ENCODE data around the gene SLC6A11.

The SLC6A11 gene

DNA sequence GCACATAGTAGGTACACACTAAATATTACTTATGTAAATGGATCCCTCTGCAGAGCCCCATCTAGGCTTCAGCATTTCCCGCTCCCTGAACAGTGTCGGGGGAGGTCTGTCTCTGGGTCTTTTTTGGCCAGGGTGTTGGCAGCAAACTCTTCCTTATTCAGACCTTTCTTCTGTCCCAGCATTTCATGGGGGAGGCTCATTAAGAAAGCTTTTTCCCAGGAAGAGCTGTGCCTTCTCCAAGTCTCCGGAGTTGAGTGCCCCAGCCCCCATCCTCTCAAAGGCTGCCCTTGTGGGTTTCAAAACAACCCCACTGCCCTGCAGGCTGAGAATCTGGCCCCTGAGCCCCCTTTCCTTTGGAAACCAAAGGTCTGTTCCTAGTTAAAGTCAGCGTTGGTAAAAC is 25.1 kb downstream of the SLC6A11 start:
- DNase-seq (ENCODE audit: low spot score), result no peak

DNA sequence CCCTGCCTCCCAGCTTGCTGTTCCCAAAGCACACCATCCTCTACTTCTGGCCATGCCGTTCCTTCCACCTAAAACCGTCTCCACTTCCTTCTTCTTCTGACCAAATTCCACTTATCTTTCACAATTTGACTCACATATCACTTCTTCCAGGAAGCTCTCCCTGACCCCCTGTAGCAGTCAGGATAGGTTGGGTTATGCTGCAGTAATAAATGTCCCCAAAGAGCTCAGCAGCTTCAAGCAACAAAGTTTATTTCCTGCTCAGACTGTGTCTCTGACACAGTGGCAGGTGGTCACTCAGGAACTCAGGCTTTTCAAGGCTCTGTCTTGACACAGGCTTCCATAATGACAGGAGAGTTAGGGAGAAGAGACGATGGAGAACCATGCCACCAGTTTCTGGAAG is 27.4 kb downstream of the SLC6A11 start:
- no peak for DNase-seq (ENCODE audit: low spot score)

DNA sequence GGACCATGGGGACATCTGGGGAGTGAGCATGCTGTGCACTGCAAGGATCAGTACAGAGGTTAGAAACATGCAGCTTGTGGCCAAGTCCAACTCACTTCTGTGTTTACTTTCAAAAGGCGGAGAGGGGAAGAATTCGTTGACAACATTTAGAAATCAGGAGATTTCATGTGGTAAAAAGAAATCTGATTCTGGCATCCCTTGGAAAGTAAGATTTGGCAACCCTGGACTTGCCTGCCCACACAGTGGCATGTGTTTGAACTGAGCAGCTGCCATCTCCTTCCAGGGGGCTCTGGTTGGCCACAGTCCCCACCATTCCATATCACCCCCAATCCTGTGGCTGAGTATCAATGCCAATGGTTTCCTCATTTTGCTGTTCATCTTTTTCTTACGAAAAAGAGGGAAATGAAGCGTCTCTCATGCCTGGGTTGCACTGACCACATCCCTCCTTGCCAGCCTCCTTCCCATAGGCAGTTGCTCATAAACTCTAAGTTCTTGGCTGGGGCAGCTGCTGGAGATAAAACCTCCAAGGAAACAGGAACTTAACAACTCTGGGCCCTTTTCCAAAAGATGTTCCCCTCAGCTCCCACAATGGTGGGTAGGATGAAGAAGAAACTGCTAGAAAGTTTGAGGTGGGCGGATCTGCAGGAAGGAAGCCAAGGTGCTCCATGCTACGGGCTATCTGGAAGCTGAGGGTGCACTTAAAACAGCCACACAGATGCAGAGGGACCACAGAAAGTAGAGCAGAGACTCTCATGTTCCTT is 29.2 kb downstream of the SLC6A11 start:
- DNase-seq (ENCODE audit: low spot score), result no peak

DNA sequence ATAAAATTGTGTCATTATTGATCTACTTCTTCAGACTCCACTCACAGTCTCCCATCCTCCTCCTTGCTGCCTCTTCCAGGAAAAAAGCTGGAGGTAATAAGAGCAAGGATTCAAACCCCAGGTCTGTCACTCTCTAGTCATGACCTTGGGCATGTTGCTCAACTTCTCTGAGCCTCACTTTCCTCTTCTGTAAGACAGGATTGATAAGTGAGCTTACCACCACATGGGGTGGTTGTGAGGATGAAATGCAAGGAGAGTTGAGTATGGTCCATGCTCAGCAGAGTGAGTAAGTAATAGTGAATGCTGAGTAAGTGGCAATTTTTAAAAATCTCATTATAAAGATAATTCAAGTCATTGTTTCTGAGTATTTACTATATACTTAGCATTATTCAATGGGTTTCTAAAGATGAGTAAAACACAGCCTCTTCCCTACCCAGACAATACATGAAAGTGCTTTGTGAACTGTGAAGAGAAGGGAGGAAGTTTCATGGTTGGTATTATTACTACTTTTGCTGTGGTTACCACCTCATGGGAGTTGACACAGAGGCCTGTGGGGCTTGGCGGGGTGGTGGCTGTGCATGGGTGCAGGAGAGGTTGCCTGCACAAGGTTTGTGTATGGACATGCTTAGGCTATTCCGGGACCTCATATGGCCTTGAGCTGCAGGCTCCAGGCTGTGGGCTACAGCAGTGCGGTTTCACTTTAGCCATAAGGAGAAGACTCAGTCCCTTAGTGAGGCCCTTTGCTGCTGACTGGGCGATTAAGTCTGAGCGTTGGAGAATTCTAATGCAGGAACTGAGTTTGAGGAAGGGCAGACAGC is 30.0 kb downstream of the SLC6A11 start:
- no peak for DNase-seq (ENCODE audit: low spot score)

DNA sequence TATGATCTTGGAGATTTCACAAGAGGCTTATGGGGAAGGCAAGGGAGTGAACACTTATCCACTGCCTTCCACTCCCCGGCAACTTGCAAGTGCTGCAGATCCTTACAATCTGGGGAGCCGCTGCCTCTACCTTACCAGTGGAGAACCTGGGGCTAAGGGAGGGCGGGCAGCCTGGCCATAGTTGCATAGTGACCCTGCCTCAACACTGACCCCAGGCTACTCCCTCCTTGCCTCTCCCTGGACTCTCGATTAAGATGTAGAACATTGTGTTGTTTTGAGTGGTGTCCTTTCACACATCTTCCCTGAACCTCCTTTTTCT is 30.6 kb downstream of the SLC6A11 start:
- no peak for DNase-seq (ENCODE audit: low spot score)

DNA sequence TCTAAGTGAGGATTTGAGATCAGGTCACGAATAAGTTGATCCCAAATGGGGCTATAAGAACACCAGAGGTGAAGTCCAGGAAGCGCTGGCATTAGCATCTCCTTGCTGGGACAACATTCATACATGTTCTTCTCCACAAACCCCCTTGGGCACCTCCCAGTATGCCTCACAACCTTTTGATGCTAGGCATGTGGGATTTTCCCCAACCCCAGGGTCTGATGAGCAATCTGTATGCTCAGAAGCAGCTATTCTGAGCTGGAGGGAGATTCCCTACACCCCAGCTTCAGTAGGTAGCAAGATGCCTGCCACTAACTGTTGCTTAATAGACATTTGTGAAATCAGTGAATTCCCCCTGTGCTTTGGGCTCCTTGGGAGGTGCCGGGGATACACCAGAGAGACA is 32.2 kb downstream of the SLC6A11 start:
- DNase-seq (ENCODE audit: low spot score), result no peak

DNA sequence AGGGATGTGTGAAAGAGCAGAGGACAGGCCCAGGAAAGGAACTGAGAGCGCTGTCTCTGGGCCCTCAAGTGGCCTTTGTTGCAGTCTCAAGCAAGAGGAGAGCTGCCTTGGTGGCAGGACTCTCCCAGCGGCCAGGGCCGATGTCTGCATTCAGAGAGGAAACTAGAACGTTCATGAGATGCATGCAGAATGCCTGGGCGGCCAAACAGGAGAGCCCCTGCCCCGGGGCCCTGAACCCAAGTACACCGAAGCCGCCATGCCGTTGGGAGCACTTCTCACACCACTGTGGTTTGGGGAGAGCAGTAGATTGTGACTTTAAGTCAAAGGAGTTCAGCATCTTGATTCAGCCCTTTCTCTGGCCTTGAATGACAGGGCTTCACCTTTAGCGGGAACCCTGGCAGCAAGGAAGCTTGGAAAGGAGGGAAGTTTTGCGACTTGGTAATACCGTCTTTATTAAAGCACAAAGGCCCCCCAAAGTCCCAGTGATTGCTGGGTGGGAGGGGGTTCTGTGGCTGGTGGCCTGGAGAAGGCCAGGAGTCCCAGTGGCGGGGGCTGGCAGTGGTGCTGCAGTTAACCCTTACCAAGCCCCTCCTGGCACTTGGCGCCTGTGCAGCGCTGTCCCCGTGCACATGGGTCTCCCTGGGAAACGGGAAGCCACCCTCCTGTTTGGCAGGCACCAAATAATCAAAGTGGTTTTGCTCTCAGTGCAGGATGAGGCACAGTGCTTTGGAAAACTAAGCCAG is 36.2 kb downstream of the SLC6A11 start:
- no peak for DNase-seq (ENCODE audit: low spot score)

DNA sequence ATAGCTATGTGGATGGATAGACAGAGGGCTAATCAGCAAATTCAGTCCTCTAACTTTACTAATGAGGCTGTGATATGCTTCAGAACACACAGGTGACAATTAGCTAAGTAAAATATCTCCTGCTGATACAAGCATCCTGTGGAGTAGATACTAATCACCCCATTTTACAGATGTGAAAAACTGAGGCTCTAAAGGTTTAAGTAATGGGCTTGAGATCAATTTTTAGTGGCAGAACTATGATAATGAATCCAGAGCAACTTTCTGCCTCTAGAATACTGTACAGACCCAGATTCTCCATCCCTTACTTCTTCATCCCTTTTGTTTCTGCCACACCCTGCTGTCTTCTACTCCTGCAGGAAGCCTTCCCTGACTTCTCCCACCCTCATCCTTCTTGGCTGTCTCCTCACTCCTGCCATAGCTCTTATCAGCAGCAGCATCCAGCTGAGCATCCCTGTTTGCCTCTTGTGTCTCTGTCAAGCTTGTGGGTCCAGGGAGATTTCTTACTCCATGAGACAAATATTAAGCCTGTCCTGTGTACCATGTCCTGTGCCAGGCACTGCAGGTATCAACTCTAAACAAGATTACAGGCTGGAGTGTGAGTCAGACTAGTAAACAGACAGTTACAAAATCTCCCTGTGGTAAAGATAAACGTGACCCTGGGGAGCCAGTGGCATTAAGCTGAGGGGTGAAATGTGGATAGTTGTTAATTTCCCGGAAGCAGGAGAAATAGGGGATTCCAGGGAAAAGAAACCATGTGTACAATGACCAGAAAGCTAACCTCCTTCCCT is 39.2 kb downstream of the SLC6A11 start:
- no peak for DNase-seq (ENCODE audit: low spot score)

DNA sequence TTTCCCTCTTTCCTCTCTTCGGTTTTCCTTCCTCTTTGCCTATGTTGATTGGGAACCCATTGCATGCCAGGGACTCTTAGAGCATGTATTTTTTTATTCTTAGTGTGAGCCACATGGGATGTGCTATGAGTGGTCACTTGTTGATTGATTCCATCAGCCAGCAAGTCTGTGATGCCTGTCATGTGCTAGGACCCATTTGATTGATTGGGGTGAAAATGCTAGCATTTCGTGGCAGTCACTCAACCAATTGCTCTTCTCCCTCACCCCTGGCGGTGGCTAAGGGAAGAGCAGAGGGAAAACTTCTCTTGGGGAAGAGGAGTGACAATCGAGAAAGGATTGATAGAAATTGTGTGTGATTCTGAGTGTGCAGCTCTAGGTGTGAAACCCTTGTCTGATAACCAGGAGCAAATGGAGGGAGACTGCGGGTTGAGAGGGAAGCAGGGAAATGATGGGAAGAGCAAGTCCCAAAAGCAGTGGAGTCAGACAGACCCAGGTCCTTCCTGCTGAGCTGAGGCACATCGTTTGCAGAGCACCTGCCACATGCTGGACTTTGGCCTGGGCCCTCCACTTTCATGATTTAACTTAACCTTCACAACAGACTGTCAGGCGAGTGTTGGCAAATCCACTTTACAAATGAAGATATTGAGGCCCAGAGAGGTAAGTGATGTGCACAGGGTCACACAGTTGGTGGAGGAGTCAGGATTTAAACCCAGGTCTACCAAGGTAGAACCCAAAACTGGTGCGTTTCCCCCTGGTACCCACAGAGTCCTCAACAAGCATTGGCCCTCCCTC is 40.0 kb downstream of the SLC6A11 start:
- DNase-seq (ENCODE audit: low spot score), result peak; percentile 6

DNA sequence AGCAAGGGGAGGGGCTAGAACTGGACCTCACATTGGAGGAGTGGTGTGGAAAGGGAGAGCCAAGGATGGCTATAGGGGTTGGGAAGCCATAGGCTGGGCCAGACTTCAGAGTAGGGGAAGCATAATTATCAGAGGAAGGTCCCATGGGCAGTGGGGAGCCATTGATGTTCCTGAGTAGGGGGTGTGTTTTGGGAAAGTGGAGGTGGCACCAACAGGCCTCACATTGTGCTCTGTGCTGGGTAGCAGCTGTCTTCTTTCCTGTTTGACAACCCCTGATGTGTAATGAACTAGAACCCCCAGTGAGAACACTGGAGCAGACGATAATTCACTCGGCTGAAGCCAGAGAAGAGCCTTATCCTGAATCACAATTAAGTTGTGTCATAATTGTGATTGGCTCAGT is 41.2 kb downstream of the SLC6A11 start:
- no peak for DNase-seq (ENCODE audit: low spot score)

DNA sequence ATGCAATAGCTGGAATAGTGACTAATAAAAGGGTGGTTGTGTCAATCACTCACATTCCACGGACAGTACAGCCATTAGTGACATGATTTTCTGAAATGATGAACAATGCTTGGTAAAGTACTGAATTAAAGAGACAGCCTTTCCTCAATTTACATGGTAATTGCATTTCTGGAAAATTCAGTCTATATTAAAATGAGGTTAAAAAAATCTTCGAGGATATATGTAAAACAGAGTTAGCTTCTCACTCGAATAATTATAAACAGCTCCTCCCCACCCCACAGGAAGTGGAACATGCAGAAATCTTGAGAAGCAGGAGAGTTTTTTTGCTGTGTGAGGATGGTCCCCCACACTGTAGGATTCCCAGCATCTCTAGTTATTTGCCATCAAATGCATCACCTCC is 42.1 kb downstream of the SLC6A11 start:
- DNase-seq (ENCODE audit: low spot score), result no peak

DNA sequence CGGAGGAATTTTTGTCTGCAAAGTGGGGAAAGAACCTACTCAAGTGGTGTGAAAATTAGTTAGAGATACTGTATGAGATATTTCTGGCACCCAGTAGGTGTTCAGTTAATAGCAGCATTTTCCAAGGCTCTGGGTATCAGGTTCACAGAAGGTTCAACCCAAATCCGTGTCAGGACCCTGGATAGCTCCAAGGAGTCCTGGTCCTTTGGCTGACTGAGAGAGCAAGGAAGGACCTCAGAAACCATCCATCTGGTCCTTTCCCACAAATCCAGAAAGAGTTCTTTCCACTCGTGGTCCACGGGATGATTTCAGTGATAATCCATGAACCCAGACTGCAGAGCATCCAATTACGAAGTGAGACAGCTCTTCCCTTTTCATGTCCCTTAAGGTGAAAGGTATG is 51.4 kb downstream of the SLC6A11 start:
- DNase-seq (ENCODE audit: low spot score), result peak; percentile 15

DNA sequence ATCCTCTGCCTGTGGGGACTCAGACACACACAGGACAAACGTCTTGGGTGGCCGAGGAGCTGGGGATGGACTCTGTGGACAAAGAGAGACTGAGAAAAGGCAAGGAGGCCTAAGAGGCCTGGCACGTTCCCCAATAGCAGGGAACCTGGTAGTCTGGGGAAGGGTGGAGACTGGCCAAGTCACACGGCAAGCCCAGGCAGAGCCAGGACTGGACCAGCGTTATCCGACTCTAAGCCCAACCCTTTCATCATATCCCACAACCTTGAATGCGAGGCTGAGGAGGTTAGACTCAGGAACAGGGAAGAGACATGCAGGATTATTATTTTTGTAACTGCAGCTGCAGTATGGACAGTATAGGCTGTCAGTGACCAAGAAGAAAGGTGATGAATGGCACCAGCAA is 53.4 kb downstream of the SLC6A11 start:
- no peak for DNase-seq (ENCODE audit: low spot score)

DNA sequence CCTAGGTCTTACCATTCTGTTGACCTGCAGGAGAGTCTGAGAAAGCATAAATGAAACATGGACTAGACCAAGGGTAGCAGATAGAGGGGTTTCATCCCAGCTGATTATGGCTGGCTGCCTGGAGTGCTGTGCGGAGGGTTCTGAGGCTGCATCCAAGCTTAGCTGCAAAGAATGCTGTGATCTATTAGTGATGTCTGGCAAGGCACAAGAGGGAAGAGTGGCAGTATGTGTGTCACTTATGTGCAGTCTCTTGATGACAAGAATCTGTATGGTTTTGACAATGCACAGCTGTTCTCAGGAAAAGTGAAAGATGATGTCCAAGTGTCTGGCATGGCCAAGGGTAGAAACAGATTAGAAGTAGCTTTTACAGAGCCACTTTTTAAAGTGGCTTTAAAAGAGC is 54.3 kb downstream of the SLC6A11 start:
- no peak for DNase-seq (ENCODE audit: low spot score)

DNA sequence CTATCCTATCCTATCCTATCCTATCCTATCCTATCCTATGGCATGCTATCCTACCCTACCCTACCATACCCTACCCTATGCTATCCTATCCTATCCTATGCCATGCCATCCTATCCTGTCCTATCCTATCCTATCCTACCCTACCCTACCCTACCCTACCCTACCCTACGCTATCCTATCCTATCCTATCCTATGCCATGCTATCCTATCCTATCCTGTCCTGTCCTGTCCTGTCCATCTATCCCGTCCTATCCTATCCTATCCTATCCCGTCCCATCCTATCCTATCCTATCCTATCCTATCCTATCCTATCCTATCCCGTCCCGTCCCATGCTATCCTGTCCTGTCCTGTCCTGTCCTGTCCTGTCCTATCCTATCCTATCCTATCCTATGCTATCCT is 57.4 kb downstream of the SLC6A11 start:
- no peak for DNase-seq (ENCODE audit: low spot score)

DNA sequence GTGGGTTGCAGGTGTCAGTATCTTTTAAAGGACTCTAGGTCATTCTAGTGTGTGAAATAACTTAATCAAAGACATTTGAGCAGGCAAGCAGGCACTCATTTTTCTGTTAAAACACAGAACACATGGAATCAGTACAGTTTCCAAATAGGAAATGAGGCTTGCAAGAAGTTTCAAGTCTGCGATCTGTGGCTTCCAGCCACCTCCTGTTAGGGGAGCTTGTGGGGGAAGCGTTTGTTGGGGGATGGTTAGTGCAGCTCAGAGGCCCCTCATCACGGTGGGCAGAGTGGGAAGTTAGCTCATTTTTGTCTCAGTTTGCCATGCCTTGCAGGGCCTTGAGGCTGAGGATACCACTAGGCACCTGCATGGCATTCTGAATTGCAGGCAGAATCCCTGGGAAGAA is 59.9 kb downstream of the SLC6A11 start:
- DNase-seq (ENCODE audit: low spot score), result no peak

DNA sequence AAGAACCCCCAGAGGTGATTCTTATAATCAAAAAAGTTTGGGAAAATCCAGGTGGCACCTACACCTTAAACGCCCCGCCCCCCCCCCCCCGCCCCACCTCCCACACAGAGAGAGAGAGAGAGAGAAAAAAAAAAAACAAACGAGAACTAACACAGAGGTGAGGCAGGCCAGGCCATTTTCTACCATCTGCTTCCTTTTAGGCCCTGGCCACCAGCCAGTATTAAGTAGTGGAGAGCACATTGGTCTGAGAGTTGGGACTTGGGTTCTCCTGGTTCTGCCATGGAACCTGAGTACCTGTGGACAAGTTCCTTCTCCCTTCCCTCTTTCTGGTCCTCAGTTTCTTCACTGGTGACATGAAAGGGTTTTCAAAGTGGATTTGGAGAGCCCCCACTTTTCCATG is 60.6 kb downstream of the SLC6A11 start:
- no peak for DNase-seq (ENCODE audit: low spot score)

DNA sequence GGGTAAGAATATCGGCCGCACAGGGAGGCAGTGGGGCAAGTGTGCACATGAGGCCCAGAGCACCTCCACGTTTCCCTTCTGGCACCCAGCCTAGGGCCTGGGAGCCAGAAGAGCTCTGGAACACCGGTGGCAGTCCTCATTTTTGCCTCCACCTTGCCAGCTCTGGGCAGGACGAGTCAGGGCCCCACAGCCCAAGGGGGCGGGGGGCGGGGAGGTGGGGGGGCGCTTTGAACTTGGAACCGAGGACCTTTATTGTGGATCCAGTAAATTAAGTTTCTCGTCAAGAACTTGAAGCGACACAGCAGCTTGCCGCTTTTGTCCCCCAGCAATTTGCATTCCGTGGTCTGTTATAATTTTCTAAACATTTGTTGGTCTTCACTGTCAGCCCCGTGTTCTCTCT is 66.8 kb downstream of the SLC6A11 start:
- DNase-seq (ENCODE audit: low spot score), result no peak

DNA sequence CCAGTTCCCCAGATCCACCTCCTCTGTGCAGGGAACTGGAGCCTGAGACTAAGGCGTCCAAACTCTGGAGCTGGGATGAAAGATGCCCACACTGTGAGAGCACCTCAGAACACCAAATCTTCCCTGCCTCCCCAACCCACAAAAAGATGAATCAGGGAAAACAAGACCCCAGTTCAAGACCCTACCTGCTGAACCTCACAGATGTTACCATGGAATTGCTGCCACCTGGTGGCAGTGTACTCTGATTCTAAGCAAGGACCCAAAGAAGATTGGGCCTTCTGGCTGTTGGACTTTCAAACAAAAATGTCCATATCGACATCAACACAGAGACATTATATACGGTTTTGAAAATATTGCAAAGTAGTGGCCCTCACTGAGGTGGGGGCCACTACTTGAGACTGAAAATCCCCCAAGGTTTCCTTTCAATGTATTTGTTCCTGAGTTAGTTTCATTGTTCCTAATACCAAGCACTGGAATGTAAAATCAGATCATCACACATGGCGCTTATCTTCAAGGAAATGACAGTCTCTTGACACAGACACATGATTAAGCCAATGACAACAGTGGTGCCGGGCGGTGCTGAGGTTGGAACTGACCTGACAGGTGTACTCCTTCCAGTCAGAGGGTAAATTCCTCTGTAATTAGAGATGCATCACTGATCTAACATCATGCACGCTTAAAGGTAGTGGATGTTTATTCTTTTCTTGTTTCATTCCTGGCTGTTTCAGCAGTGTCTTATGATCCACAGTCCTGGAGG is 67.6 kb downstream of the SLC6A11 start:
- peak; percentile 8 for DNase-seq (ENCODE audit: low spot score)

DNA sequence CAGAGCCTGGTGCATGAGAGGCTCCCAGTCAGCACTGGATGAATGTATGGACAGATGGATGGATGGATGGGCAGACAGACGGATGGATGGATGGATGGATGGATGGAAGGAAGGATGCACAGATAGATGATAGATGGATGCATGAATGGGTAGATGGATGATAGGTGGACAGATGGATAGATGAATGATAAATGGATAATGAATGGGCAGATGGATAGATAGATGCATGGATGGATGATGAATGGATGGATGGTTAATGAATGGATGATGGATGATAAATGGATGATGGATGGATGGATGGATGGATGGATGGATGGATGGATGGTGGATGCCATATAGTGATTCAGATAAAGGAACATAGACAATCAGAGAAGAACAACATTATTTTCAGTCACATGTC is 71.0 kb downstream of the SLC6A11 start:
- DNase-seq (ENCODE audit: low spot score), result no peak

Measured in RKO (cell line).